Thymus (tissue), 11 donors: Measurements from ENCODE around the gene TMEM81. TPM values are rescaled to one million over a fixed set of nuclear protein-coding genes. Genes with fewer than 3 reads are reported as not detected.

Source experiments
- DNase-seq, 9 donors: peaks; one replicate each; pipeline ENCODE4 v3.0.0-alpha.2; 2013; ENCODE audit warnings: low spot score in 9 of 9, low read depth in 6 of 9, missing footprints in 1 of 9
- H3K27ac ChIP-seq, 2 donors: one replicate each; pipeline ENCODE4 v1.5.1; 2013; ENCODE audit warnings: control low read depth in 1 of 2, low read depth in 1 of 2, low read length in 1 of 2, mild to moderate bottlenecking in 1 of 2, moderate library complexity in 1 of 2
- H3K27me3 ChIP-seq, 2 donors: one replicate each; pipeline ENCODE4 v1.5.1; 2013; ENCODE audit warnings: low read length in 1 of 2; ENCODE audit not compliant: control insufficient read depth in 2 of 2, insufficient read depth in 1 of 2
- H3K36me3 ChIP-seq, 2 donors: one replicate each; pipeline ENCODE4 v1.5.1; 2013; ENCODE audit warnings: low read length in 1 of 2, mild to moderate bottlenecking in 1 of 2, moderate library complexity in 1 of 2; ENCODE audit not compliant: control insufficient read depth in 2 of 2, insufficient read depth in 2 of 2
- H3K4me1 ChIP-seq, 2 donors: one replicate each; pipeline ENCODE4 v1.5.1; 2013; ENCODE audit warnings: low read length in 2 of 2; ENCODE audit not compliant: control insufficient read depth in 2 of 2, insufficient read depth in 2 of 2
- H3K4me3 ChIP-seq, 2 donors: one replicate each; pipeline ENCODE4 v1.5.1; 2013; ENCODE audit warnings: low read length in 2 of 2, control low read depth in 1 of 2, mild to moderate bottlenecking in 1 of 2
- H3K9me3 ChIP-seq, 2 donors: one replicate each; pipeline ENCODE4 v1.5.1; 2013; ENCODE audit warnings: low read length in 1 of 2, mild to moderate bottlenecking in 1 of 2; ENCODE audit not compliant: control insufficient read depth in 2 of 2, insufficient read depth in 1 of 2
- WGBS: extraction: QIAGEN DNeasy Blood & Tissue Kit; methylation state at CpG from one replicate; pipeline ENCODE4 v1.1.7; 2013; 5-methylcytosine and 5-hydroxymethylcytosine counted together
- polyA plus RNA-seq: library from polyadenylated mRNA; stranded (reverse); fragments of 200-250 nt; gene quantifications from one replicate; pipeline ENCODE4 v1.2.3, GENCODE V29; 2013
- total RNA-seq: library from RNA; stranded (reverse); fragments of 120-200 nt; gene quantifications from one replicate; pipeline ENCODE4 v1.2.4, GENCODE V29; 2013
- donor health status: healthy.

The TMEM81 gene
- total and polyA plus RNA-seq, 2 donors: 1.7 to 4.6 TPM

DNA sequence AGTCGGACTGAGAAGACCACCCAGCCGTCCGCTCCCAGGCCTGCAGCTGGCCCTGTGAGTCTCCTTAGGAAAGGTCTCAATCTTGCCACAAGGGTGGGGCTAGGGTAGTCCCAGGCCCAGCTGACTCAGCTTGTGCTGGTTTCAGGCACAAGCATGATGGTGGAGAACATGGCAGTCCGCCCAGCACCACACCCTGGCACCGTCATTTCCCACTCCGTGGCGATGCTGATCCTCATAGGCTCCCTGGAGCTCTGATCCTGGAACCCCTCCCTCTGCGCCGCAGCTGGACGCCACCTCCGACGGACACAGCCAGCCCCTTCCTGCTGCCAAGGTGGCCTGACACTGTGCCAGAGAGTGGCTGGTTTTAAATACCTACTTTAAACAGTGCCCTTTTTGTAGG lies 10.7 kb downstream of the TMEM81 start:
- Histone ChIP-seq H3K4me1 (no peaks in the 10 kb centered on the region), H3K27me3 (no peaks in the 10 kb centered on the region), H3K4me3 (no peak overlapping the region), H3K9me3 (no peaks in the 10 kb centered on the region), H3K27ac (no peak overlapping the region), H3K36me3 (no peaks in the 10 kb centered on the region)
- WGBS: 98% methylated on average over 12 of the region's 12 CpGs
- DNase-seq: no peak

DNA sequence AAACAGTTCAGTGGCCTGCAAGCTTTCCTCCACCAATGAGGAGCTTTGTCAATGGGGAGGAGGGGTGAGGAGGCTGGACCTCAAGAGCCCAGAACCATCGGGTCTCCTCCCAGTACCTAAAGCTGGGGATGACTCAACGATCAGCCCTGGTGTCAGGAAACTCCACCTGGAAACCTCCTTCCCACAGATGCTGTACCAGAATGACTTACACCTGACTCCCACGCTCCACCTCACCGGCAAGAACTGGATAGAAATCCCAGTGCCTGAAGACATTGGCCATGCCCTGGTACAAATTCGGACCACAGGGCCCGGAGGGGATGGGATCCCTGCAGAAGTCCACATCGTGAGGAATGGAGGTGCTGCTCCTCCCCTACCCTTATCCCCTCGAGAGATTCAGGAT lies 11.4 kb downstream of the TMEM81 start:
- Histone ChIP-seq H3K4me1 (no peaks in the 10 kb centered on the region), H3K36me3 (no peaks in the 10 kb centered on the region), H3K9me3 (no peaks in the 10 kb centered on the region), H3K27ac (no peak overlapping the region), H3K27me3 (no peaks in the 10 kb centered on the region), H3K4me3 (no peak overlapping the region)
- no peak for DNase-seq
- 97% methylated on average over 8 of the region's 8 CpGs for WGBS

DNA sequence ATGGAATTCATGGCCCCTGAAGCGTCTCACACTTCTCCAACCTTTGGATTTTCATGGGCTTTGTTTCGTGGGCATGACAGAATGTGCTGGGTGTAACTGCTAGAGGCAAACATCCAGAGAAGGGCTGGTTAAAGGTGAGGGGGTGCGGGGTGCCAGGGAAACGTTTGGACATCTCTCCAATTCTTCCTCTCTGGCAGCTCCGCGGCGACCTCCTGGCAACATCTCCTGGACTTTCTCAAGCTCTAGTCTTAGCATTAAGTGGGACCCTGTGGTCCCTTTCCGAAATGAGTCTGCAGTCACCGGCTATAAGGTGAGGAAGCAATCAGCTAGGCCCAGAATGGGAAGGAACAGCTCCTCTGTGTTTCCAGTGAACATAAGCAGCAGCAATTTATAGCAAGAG lies 12.0 kb downstream of the TMEM81 start:
- DNase-seq: no peak
- Histone ChIP-seq H3K4me3 (no peak overlapping the region), H3K36me3 (no peaks in the 10 kb centered on the region), H3K27me3 (no peaks in the 10 kb centered on the region), H3K9me3 (no peaks in the 10 kb centered on the region), H3K27ac (no peak overlapping the region), H3K4me1 (no peaks in the 10 kb centered on the region)
- WGBS: 96% methylated on average over 9 of the region's 9 CpGs

DNA sequence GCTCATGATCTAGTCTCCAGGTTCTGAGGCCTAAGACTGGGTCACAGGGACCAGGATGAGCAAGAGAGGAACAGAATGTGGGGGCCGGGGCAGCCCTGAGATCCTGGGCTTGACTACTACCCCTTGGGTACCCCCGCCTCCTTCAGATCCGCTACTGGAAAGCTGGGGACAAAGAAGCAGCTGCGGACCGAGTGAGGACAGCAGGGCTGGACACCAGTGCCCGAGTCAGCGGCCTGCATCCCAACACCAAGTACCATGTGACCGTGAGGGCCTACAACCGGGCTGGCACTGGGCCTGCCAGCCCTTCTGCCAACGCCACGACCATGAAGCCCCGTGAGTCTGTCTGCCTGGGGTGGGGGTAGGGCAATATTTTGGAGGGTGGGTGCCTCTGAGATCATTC lies 12.5 kb downstream of the TMEM81 start:
- no peak overlapping the region for H3K27ac ChIP-seq
- DNase-seq: no peak
- 88% methylated on average over 12 of the region's 12 CpGs for WGBS
- no peaks in the 10 kb centered on the region for H3K27me3 ChIP-seq
- H3K9me3 ChIP-seq: no peaks in the 10 kb centered on the region
- H3K4me3 ChIP-seq: no peak overlapping the region
- no peaks in the 10 kb centered on the region for H3K4me1 ChIP-seq
- no peaks in the 10 kb centered on the region for H3K36me3 ChIP-seq

DNA sequence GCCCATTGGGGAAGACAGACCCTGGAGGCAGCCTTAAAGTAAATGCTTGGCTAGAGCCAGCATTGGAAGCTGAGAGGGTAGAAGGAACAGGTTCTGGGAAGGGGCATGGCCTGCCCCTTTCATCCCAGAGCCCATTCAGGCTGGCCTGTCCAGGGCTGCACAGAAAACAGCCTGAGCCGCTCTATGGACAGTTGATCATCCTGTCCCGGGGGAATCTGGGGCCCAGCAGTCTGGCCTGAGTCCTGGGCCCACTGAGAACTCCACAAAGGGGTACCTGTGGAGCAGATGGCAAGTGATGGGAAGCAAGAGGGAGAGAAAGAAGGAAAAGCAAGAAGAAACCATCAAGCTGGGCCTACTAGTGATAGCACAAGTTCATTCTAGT lies 13.2 kb downstream of the TMEM81 start:
- H3K36me3 ChIP-seq: no peaks in the 10 kb centered on the region
- H3K9me3 ChIP-seq: no peaks in the 10 kb centered on the region
- no peak for DNase-seq
- H3K4me3 ChIP-seq: no peak overlapping the region
- H3K4me1 ChIP-seq: no peaks in the 10 kb centered on the region
- 96% methylated on average over 2 of the region's 2 CpGs for WGBS
- H3K27ac ChIP-seq: no peak overlapping the region
- no peaks in the 10 kb centered on the region for H3K27me3 ChIP-seq

DNA sequence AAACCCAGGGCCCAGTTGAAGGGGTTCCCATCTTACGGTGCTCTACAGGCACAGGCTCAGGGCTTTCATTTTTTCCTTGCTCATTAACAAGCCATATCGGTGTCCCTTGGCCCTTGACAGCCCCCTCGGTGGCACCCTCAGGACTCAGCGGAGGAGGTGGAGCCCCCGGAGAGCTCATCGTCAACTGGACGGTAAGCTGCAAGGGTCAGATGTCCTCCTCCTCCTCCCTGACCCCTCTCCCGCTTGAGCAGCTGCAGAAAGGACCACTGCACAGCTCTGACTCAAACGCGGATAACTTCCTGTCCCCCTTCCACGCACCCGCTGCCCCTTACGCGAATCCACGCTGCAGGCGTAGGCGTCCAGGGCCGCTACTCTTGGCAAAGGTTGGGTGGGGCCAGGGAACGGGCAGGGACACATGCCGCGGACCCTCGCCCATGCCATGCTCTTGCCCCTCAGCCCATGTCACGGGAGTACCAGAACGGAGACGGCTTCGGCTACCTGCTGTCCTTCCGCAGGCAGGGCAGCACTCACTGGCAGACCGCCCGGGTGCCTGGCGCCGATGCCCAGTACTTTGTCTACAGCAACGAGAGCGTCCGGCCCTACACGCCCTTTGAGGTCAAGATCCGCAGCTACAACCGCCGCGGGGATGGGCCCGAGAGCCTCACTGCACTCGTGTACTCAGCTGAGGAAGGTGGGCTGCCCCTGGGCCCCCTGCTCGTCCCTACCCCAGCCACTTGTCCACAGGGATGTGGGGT lies 14.7 kb downstream of the TMEM81 start:
- Histone ChIP-seq H3K9me3 (no peaks in the 10 kb centered on the region), H3K4me1 (no peaks in the 10 kb centered on the region), H3K27me3 (no peaks in the 10 kb centered on the region), H3K27ac (no peak overlapping the region), H3K36me3 (no peaks in the 10 kb centered on the region), H3K4me3 (no peak overlapping the region)
- 94% methylated on average over 42 of the region's 42 CpGs for WGBS
- no peak for DNase-seq

DNA sequence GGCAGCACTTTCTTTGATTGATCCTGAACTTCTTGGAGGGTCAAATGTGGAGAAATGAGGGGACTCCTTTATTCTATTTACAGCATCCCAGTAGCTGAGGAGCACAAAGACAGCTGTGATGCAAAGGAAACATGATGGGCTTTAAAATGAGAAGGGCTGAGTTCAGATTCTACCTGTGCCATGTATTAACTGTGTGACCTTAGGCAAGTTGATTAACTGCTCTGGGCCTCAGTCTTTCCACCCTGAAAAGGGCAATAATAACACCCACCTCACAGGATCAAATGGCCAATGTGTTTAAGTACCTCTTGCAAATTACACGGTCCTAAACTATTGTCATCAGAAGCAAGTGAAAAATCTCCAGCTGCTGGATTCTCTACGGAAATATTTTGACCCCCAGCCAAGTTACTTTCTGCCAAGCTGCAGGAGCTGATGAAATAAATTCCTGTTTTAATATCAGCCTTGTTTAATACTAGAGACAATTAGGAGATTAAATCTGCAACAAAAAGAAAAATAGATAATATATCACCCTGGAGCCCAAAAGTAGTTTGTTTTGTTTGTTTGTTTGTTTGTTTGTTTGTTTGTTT lies 15.7 kb downstream of the TMEM81 start:
- no peaks in the 10 kb centered on the region for H3K9me3 ChIP-seq
- no peak overlapping the region for H3K27ac ChIP-seq
- 94% methylated on average over 2 of the region's 2 CpGs for WGBS
- H3K4me3 ChIP-seq: no peak overlapping the region
- no peaks in the 10 kb centered on the region for H3K4me1 ChIP-seq
- H3K27me3 ChIP-seq: no peaks in the 10 kb centered on the region
- no peaks in the 10 kb centered on the region for H3K36me3 ChIP-seq
- no peak for DNase-seq

DNA sequence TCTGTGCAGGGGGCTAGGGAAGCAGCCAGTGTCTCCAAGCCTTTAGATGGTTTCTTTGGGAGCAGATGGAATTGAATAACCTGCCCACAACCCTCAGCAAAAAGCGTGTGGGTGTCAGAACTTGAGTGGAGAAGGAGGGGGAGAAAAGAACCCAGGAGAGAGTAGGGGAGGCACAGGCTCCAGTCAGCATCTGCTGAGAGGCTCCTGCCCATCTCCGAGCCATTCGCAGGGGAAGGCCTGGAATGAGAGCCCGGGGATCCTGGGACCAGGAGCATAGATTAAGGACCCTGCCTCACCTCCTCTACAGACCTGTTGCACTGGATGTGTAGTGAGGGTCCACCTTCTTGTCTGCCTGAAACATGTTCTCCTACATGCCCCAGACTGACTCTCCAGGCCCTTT lies 16.3 kb downstream of the TMEM81 start:
- Histone ChIP-seq H3K27me3 (no peaks in the 10 kb centered on the region), H3K36me3 (no peaks in the 10 kb centered on the region), H3K4me1 (no peaks in the 10 kb centered on the region), H3K27ac (no peak overlapping the region), H3K9me3 (no peaks in the 10 kb centered on the region), H3K4me3 (no peak overlapping the region)
- 96% methylated on average over 4 of the region's 4 CpGs for WGBS
- DNase-seq: no peak

DNA sequence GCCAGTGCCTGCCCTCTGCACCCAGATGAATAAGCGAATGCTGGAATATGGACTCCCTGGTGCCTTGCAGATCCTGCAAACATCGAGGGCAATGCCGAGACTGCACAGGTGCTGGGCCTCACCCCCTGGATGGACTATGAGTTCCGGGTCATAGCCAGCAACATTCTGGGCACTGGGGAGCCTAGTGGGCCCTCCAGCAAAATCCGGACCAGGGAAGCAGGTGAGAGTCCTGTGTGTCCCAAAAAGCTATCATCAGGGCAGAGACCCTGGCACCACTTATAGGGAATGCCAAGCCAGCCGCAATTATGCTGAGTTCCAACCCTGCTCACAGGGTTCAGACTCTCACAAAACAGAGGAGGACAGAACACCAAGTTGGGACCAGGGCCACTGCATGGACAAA lies 17.2 kb downstream of the TMEM81 start:
- H3K36me3 ChIP-seq: no peaks in the 10 kb centered on the region
- no peaks in the 10 kb centered on the region for H3K9me3 ChIP-seq
- H3K27ac ChIP-seq: no peak overlapping the region
- no peak overlapping the region for H3K4me3 ChIP-seq
- 95% methylated on average over 6 of the region's 6 CpGs for WGBS
- no peaks in the 10 kb centered on the region for H3K4me1 ChIP-seq
- DNase-seq: no peak
- no peaks in the 10 kb centered on the region for H3K27me3 ChIP-seq
